Ovary (tissue), 10 donors: ENCODE results near the gene PHOX2B. TPM values are rescaled to one million over a fixed set of nuclear protein-coding genes. Genes with fewer than 3 reads are reported as not detected.

Experiments used
- DNase-seq, 5 donors: peaks; one replicate each; pipeline ENCODE4 v3.0.0-alpha.2; 2019 to 2020
- H3K27ac ChIP-seq, 2 donors: fragments of 200-600 bp; one replicate each; pipeline versions ENCODE4 v1.5.1 to v1.8.0; 2019 to 2022
- H3K27me3 ChIP-seq: fragments of 200-600 bp; one replicate; pipeline ENCODE4 v1.8.0; 2022
- H3K36me3 ChIP-seq: fragments of 200-600 bp; sonication (generic); one replicate; pipeline ENCODE4 v1.5.1; 2019
- H3K4me1 ChIP-seq: one replicate; pipeline ENCODE4 v1.8.1; 2013; ENCODE audit warnings: mild to moderate bottlenecking, moderate library complexity; ENCODE audit not compliant: insufficient read depth
- H3K4me3 ChIP-seq: fragments of 200-600 bp; sonication (generic); one replicate; pipeline ENCODE4 v1.5.1; 2017
- H3K9me3 ChIP-seq, 2 donors: fragments of 200-600 bp in 1 of 2; sonication (generic) in 1 of 2; one replicate each; pipeline versions ENCODE4 v1.5.1 to v1.8.1; 2013 to 2019; ENCODE audit warnings: mild to moderate bottlenecking in 1 of 2, moderate library complexity in 1 of 2
- EP300 ChIP-seq: sonication (generic); formaldehyde crosslinking; IDR thresholded peaks from one replicate; pipeline ENCODE4 v1.6.1; 2017; ENCODE audit warnings: antibody characterized with exemption
- POLR2A ChIP-seq: fragments of 450-650 bp; IDR thresholded peaks from one replicate; pipeline ENCODE4 v1.6.1; 2017; ENCODE audit warnings: antibody characterized with exemption, mild to moderate bottlenecking, moderate library complexity
- WGBS, 3 donors: extraction: QIAGEN DNeasy Blood & Tissue Kit in 1 of 3; methylation state at CpG; one replicate each; pipeline versions ENCODE4 v1.1.5 to v1.1.7; 2013 to 2017; 5-methylcytosine and 5-hydroxymethylcytosine counted together
- intact Hi-C, 4 donors: fragments of 100-400 bp; cut with DNase I; formaldehyde crosslinking; loops; one replicate each; pipeline versions ENCODE4 v1.11.0 to v1.15.1; 2022 to 2023
- long read RNA-seq, 3 donors: library from polyadenylated mRNA in 2 of 3; unstranded in 2 of 3; transcript quantifications; one replicate each; pipeline ENCODE4 v2.0.0 and lab custom pipeline, GENCODE V29; 2021 to 2026
- polyA plus RNA-seq, 2 donors: library from polyadenylated mRNA; stranded (reverse); fragments of 200-250 nt in 1 of 2; fragments of 350-450 nt in 1 of 2; fragmentation: Illumina TruSeq in 1 of 2; extraction: RNeasy Lipid Tissue Mini Kit (QIAGEN cat#74804) in 1 of 2; gene quantifications; one replicate each; pipeline ENCODE4 v1.2.3, GENCODE V29; 2013 to 2014
- total RNA-seq, 7 donors: library from RNA; depleted of rRNA in 2 of 7; stranded (reverse); fragments of >200 nt in 2 of 7; fragmentation: NEBNext Ultra II Directional in 3 of 7; extraction: Animal tissue kit (Norgen Biotek cat#: 25700) in 3 of 7; gene quantifications; one replicate each; pipeline versions ENCODE4 v1.1.0 to v1.2.4, GENCODE V29; 2016 to 2023
- TF ChIP-seq, protein P1 (sequence below), 3 donors: fragments of 450-650 bp in 2 of 3; fragments of 200-600 bp in 1 of 3; IDR thresholded peaks; one replicate each; pipeline versions ENCODE4 v1.5.1 to v1.8.0; 2016 to 2022; ENCODE audit warnings: antibody characterized with exemption in 3 of 3, mild to moderate bottlenecking in 1 of 3
- donor health status: DM: no; HTN: no; CAD: no; lungs with moderate emphysema.
- donor health status: DM: no; HTN: no; CAD: no.
- donor health status: Bipolar disorder and iron deficiency.
- donor health status: DM: yes; HTN: yes; CAD: no.
- donor health status: DM: no; HTN: no; CAD: no.
- donor health status: DM: yes; HTN: yes; CAD: no.

The PHOX2B gene
- total RNA-seq: not detected
- not detected for polyA plus RNA-seq
- long read RNA-seq, donor 1: 0 reads
- long read RNA-seq, donor 2: 0 reads
- long read RNA-seq, donor 3: 0 reads

GRCh38 chr4:41748571-41749475 lies at the start of gene PHOX2B:
TSS of gene PHOX2B (minus strand) at chr4:41748725. CDS start at chr4:41748610, 115 bp downstream.
- no peak for DNase-seq

GRCh38 chr4:41797260-41797659 lies 48.7 kb upstream of the PHOX2B start:
- TF ChIP-seq EP300: no peak
- TF ChIP-seq, protein P1, sequence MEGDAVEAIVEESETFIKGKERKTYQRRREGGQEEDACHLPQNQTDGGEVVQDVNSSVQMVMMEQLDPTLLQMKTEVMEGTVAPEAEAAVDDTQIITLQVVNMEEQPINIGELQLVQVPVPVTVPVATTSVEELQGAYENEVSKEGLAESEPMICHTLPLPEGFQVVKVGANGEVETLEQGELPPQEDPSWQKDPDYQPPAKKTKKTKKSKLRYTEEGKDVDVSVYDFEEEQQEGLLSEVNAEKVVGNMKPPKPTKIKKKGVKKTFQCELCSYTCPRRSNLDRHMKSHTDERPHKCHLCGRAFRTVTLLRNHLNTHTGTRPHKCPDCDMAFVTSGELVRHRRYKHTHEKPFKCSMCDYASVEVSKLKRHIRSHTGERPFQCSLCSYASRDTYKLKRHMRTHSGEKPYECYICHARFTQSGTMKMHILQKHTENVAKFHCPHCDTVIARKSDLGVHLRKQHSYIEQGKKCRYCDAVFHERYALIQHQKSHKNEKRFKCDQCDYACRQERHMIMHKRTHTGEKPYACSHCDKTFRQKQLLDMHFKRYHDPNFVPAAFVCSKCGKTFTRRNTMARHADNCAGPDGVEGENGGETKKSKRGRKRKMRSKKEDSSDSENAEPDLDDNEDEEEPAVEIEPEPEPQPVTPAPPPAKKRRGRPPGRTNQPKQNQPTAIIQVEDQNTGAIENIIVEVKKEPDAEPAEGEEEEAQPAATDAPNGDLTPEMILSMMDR (IDR thresholded peaks at IDR 0.05): no peak
- TF ChIP-seq POLR2A: no peak
- WGBS, 3 donors: 14 to 32% (median 15%) methylated on average over 2 of the region's 2 CpGs
- Histone ChIP-seq H3K4me1 (peaks cover 3% of the 10 kb centered on the region), H3K27ac (no peak overlapping the region), H3K4me3 (no peak overlapping the region), H3K27me3 (no peaks in the 10 kb centered on the region), H3K9me3 (no peaks in the 10 kb centered on the region), H3K36me3 (no peaks in the 10 kb centered on the region)
- DNase-seq: no peak
- intact Hi-C loops: no loop called here

More at GRCh38 chr4:41748571-41749475, at the start of gene PHOX2B:
- no peak within 1 kb of the TSS for H3K4me3 ChIP-seq
- intact Hi-C loops: no loop called here
- H3K27ac ChIP-seq: no peak within 1 kb of the TSS
- H3K36me3 ChIP-seq: no peaks in the 10 kb centered on the region
- H3K4me1 ChIP-seq: no peaks in the 10 kb centered on the region
- WGBS, 3 donors: 6 to 9% (median 9%) methylated on average over 15 of the region's 15 CpGs
- TF ChIP-seq POLR2A (no peak), EP300 (no peak)
- TF ChIP-seq, protein P1 (IDR thresholded peaks at IDR 0.05): no peak
- peaks cover 0 to 9% of the 10 kb centered on the region in 2 donors for H3K9me3 ChIP-seq
- no peaks in the 10 kb centered on the region for H3K27me3 ChIP-seq

GRCh38 chr4:41796545-41797210 lies 48.2 kb upstream of the PHOX2B start:
- H3K4me3 ChIP-seq: no peak overlapping the region
- no peaks in the 10 kb centered on the region for H3K9me3 ChIP-seq
- intact Hi-C loops: no loop called here
- TF ChIP-seq POLR2A (no peak), EP300 (no peak)
- TF ChIP-seq, protein P1 (IDR thresholded peaks at IDR 0.05): no peak
- H3K36me3 ChIP-seq: no peaks in the 10 kb centered on the region
- 8 to 10% (median 10%) methylated on average over 8 of the region's 8 CpGs for WGBS, 3 donors
- DNase-seq: no peak
- H3K27ac ChIP-seq: no peak overlapping the region
- peaks cover 3% of the 10 kb centered on the region for H3K4me1 ChIP-seq
- H3K27me3 ChIP-seq: no peaks in the 10 kb centered on the region

DNA sequence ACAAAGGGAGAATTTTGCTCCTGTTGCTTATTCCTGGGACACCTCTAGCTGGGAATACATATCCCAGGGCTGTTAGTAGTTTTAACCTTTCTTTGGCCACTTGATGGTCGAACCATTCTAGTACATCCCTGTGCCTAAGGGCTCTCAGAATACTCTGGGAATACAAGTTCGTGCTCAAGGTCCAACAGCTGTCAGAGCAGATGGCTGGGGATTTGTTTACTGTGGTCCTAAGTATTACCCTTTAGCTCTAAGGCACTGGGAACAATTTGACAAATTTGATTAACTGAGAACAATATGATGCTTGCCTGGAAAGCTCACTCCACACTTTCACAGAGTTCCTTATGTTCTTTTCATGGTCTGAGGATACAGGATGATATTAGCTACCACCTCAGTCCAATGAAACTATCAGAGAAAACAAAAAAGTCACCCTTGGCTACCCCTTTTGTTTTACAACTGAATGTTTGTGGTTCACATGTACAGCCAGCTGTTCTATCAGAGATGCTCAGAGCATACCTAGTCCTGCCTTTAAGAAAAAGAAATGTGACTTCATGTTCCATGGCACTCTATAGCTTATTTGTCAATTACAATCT lies 47.4 kb upstream of the PHOX2B start:
- H3K27me3 ChIP-seq: no peaks in the 10 kb centered on the region
- no peak for DNase-seq
- no peak overlapping the region for H3K27ac ChIP-seq
- no peaks in the 10 kb centered on the region for H3K9me3 ChIP-seq
- TF ChIP-seq POLR2A (no peak), EP300 (no peak)
- TF ChIP-seq, protein P1 (IDR thresholded peaks at IDR 0.05): no peak
- 37 to 48% (median 44%) methylated on average over 2 of the region's 2 CpGs for WGBS, 3 donors
- intact Hi-C loops: no loop called here
- H3K4me1 ChIP-seq: peaks cover 3% of the 10 kb centered on the region
- no peaks in the 10 kb centered on the region for H3K36me3 ChIP-seq
- H3K4me3 ChIP-seq: no peak overlapping the region
